OCI-LY7 (cell line): ENCODE measurements around the gene IQUB.

Experiments
- EZH2phosphoT487 ChIP-seq: fragments of 200-600 bp; sonication (generic); IDR thresholded peaks from 2 replicates; pipeline ENCODE4 v1.6.1; 2018; ENCODE audit warnings: low read depth, borderline replicate concordance, mild to moderate bottlenecking, mixed run types, antibody characterized with exemption, low read length, moderate library complexity, mixed read lengths
- TF ChIP-seq, protein P1 (sequence below): fragments of 200-600 bp; sonication (generic); conservative IDR thresholded peaks from 2 replicates; pipeline ENCODE4 v1.5.1; 2014; ENCODE audit warnings: mild to moderate bottlenecking, antibody characterized with exemption, low read length, moderate library complexity, mixed read lengths

DNA sequence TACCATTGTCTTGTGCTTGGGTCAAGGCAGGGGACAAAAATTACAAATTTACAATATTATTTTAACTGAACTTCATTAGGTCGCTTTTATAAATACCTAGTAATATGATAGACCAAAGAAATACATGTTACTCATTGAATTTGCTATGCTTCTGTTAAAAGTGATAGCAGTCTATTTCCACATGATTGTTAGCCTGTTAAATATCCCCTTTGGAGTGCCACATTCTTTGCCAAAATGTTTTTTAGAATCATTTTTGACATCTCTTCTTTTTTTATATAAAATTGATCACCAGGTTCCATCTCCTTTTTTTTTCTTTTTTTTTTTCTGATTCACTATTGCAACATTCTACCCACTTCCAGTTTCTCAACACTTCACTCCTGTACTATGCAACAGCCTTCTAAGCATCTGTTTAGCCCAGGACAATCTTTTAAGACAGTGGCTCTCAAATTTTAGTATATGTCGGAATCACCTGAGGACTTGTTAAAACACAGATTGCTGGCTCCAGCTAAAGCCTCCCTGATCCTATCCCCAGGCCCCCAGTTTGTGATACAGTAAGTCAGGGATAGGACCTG is 39.6 kb upstream of the IQUB start:
- TF ChIP-seq, protein P1, sequence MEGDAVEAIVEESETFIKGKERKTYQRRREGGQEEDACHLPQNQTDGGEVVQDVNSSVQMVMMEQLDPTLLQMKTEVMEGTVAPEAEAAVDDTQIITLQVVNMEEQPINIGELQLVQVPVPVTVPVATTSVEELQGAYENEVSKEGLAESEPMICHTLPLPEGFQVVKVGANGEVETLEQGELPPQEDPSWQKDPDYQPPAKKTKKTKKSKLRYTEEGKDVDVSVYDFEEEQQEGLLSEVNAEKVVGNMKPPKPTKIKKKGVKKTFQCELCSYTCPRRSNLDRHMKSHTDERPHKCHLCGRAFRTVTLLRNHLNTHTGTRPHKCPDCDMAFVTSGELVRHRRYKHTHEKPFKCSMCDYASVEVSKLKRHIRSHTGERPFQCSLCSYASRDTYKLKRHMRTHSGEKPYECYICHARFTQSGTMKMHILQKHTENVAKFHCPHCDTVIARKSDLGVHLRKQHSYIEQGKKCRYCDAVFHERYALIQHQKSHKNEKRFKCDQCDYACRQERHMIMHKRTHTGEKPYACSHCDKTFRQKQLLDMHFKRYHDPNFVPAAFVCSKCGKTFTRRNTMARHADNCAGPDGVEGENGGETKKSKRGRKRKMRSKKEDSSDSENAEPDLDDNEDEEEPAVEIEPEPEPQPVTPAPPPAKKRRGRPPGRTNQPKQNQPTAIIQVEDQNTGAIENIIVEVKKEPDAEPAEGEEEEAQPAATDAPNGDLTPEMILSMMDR: no peak
- TF ChIP-seq EZH2phosphoT487: no peak
